NCI-H1417 (cell line): ENCODE measurements around the gene XPA.

Experiments
- DNase-seq, 3 experiments: peaks; one replicate each; lab custom pipeline; 2025; lab: John Stamatoyannopoulos, UW

XPA gene

DNA sequence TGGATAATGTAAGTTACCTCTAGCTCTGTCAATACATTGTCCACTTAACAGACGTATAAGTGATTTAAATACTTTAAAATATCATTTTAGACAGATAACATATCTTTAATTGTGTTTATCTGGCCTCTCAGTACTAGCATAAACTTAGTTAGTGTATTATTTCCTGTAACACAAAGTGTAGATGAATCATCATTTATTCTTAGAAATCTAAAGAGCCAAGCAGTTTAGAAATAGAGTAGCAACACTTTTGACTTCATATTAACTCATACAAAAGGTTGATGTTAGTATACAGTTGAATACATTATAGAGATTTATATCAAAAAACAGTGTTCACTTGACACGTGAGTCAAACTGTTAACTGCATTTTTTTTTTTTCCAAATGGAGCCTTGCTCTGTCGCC is 45.5 kb downstream of the XPA start:
- DNase-seq, result no peak

GRCh38 chr9:97647996-97648395 is 49.1 kb downstream of the XPA start:
- DNase-seq, result no peak

GRCh38 chr9:97645720-97646119 is 51.4 kb downstream of the XPA start:
- DNase-seq, result no peak

DNA sequence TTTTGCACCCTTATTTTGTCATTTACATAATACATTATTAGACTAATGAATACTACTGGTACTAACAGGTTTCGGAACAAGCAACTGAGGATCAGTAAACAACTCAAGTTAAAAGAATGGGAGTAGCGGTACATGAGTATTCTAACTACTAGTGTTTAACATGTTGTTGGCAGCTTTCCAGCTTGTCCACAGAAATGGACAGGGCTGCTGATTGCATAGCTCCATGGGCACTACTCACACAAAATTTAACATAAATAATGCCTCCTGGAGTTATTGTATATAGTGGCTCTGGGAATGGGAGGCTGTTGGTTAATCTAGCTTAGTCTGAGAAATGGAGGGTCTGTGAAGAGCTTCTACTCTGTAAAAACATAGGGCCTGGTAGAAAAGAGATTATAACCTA is 56.8 kb downstream of the XPA start:
- peak in 2 of 3 experiments; percentile 50 to 89 for DNase-seq

DNA sequence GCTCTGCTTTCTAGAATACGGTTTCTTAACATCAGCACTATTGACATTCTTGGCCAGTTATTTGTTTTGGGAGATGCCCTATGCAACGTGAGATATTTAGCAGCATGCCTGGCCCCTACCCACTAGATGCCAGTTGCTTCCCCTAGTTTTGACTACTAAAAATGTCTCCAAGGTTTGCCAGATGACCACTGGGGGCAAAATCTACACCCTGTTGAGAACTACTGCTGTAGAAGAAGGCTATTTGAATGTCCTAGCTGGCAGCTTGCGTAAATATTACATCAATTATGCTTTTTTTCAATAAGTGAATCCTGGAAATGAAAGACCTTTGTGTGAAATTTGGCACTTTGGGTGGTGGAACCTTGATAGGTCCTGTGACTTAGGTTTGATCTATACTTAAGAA is 58.5 kb downstream of the XPA start:
- DNase-seq, result peak in 1 of 3 experiments; percentile 20

DNA sequence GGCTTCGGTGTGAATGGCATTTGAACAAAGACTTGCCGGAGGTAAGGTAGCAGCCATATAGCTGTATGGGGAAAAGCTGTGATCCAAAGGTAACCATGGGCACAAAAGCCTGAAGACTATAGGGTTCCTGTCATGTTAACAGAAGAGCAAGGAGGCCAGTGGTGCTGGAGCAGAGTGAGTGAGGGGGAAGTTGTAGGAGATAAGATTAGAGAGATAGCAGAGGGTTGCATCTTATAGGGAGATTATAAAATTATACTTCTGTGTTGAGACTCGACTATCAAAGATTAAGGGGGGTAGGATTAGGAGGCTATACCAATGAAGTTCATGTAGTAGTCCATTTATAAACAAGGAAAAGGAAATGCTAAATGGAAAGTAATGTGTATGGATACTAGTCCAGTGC is 60.2 kb downstream of the XPA start:
- DNase-seq, result no peak

GRCh38 chr9:97635026-97635425 is 62.1 kb downstream of the XPA start:
- no peak for DNase-seq

GRCh38 chr9:97633859-97634490 is 63.2 kb downstream of the XPA start:
- peak in 1 of 3 experiments; percentile 52 for DNase-seq

- DNase-seq, result peak; percentile 94 to 100 (median 99)
Observed at GRCh38 chr9:97632985-97633858, 63.9 kb downstream of the XPA start, which contains the start of the genes NCBP1 and TSTD2. NCBP1 (plus strand) TSS chr9:97633821; CDS start chr9:97633882, 61 bp downstream. TSTD2 (minus strand) TSS chr9:97633368; CDS start chr9:97627562, 5,806 bp downstream.

GRCh38 chr9:97632248-97632984 is 64.7 kb downstream of the XPA start:
- DNase-seq, result peak; percentile 67 to 97 (median 95)

- no peak for DNase-seq
Observed at GRCh38 chr9:97630591-97630990, 66.5 kb downstream of the XPA start.

- no peak for DNase-seq
Observed at GRCh38 chr9:97629156-97629555, 68.0 kb downstream of the XPA start.

DNA sequence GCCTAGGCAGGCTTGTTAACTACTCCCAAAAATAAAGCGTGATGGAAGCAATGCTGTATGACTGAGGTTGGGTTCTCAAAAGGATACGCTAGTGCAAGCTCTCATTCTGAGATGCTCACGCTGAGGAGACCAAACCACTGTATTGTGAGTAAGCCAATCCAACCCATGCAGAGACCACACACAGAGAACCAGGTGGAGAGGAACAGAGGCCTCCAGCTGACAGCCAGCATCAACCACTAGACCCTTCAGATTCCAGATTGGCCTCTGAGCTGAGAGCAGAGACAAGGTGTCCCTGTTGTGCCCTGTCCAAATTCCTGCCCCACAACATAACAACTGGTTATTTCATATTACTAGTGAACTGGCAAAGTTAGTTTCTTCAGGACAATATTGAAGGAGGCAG is 68.5 kb downstream of the XPA start:
- peak in 1 of 3 experiments; percentile 18 for DNase-seq

DNA sequence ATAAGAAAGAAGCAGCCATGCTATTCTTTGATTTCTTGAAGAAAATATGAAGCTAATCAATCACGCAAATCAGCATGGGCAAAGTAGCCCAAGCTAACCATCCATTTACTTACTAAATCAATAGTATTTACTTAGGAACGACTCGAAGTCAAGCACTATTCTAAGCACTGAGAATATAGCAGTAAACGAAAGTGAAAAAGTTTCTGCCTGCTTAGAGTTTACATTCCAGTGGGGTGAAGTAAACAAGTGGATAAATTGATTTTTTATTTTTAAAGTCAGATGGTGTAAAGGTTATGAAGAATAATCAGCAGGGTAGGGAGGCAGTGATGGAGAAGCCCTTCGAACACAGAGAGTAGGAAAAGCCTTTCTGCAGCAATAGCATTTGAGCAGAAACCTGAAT is 69.5 kb downstream of the XPA start:
- DNase-seq, result no peak

- DNase-seq, result no peak
Observed at GRCh38 chr9:97625620-97626019, 71.5 kb downstream of the XPA start.
